Measurements from ENCODE around the gene GPAT2. TPM values are rescaled to one million over a fixed set of nuclear protein-coding genes. Genes with fewer than 3 reads are reported as not detected.

Gene GPAT2
- total RNA-seq, 1 donor from 2014 or later = 9.8 TPM

Other genes starting within 250 kb of the GPAT2 start
- gene ANKRD36C, start 43.1 kb downstream of the GPAT2 start, total RNA-seq = 75.3 and 78.8 TPM in 2 replicates
- gene ADRA2B, start 81.7 kb upstream of the GPAT2 start, total RNA-seq = 0.05 and 0.07 TPM in 2 replicates
- 1.1 TPM in 1 of 2 replicates, not detected in the other for gene ASTL, start 103.6 kb upstream of the GPAT2 start, total RNA-seq
- gene DUSP2, start 110.5 kb upstream of the GPAT2 start, total RNA-seq = 71.0 and 74.7 TPM in 2 replicates
- 124 and 136 TPM in 2 replicates for gene STARD7, start 173.9 kb upstream of the GPAT2 start, total RNA-seq
- gene TMEM127, start 231.1 kb upstream of the GPAT2 start, total RNA-seq = 42.8 and 43.1 TPM in 2 replicates
- gene CIAO1, start 231.3 kb upstream of the GPAT2 start, total RNA-seq = 84.7 and 87.0 TPM in 2 replicates